GM12872 (cell line): ENCODE data around the gene ABR.

ENCODE experiments used
- CTCF ChIP-seq: IDR thresholded peaks from 3 replicates; pipeline ENCODE4 v1.5.1; 2011; ENCODE audit warnings: low read depth, mild to moderate bottlenecking, low read length, moderate library complexity; ENCODE audit not compliant: insufficient read depth

The ABR gene

GRCh38 chr17:1111599-1112443 lies 68.0 kb downstream of the ABR start:
- no peak for TF ChIP-seq CTCF

DNA sequence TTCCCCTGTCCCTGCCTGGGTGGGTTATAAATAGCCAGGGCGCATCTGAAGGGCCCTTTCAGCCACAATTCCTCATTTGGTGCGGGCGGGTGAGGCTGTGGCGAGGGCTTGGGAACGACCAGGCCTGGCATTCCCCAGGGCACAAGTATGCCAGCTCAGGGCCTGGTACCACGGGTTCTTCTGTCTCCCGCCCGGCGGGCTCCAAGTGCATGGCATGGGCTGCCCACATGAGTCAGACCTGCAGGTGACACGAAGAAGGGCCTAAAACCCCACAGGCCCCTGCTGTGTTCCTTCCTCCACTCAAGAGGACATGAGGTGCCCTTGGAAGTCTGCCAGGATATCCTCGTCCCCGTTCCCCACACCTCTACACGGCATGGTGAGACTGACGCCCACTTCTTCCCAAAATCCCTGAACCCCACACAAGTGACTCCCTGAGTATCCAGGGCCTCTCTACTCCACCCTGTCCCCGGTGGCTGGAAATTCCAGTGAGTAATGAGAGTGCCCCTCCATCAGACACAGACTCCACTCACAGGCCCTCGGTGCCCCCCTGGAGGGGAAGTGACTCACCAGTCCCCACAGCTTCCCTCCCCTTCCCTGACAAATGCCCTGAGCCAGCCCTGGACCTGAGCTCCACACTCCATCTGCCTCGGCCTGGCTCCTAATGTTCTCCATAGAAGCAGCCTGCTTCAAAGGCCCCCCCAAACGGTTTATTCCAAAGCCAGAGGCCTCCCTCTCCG lies 68.8 kb downstream of the ABR start:
- TF ChIP-seq CTCF = no peak

DNA sequence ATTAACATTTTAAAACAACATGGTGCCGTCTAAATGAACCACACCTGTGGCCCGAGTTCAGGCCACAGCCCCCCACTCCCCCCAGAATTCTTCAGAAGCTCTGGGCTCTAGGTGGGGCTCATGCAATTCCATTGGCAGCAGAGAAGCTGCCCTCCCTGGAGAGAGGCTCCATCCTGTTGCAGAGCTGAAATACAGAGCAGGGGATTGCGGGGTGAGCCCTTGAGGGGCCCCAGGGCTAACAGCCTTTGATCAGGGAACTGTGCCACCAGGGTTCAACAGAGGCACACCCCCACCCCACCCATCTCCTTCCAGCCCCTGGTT lies 69.3 kb downstream of the ABR start:
- TF ChIP-seq CTCF = no peak

DNA sequence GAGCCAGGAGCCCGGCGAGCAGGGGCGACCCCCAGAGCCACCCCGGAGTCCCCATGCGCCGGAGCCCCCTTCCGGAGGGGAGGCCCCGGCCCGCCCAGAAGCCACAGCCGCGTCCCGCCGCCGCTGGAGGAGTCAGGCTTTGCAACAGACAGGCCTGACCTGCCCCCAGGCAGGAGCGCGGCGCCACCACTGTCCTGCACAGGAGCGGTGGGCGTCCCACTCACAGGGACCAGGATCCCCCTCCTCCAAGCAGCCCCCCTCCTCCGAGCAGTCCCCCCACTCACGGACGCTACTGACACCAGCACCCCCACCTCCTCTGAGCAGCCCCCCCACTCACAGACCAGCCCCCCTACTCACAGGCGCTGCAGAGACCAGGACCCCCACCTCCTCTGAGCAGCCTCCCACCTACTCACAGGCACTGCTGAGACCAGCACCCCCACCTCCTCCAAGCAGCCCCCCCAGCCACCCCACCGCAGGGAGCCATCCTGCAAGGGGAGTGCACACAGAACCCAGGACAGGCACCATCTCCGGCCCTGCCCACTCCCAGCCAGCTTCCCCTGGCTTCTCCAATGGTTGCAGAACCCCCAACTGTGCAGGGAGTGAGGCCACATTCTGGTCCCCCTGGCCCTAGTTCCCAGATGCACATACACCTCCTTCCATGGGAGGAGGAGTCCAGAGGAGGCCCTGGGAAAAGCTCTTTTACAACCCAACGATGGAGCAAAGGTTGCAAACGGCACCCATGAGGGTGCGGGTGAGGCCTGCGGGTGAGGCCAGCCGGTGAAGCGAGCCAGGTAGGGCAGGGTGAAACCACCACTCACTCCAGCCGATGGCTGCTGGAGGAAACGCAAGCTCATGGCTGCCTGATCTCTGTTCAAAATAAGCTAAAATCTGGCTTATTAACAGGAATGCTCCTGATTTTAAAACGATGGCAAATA lies 69.9 kb downstream of the ABR start:
- TF ChIP-seq CTCF = no peak

DNA sequence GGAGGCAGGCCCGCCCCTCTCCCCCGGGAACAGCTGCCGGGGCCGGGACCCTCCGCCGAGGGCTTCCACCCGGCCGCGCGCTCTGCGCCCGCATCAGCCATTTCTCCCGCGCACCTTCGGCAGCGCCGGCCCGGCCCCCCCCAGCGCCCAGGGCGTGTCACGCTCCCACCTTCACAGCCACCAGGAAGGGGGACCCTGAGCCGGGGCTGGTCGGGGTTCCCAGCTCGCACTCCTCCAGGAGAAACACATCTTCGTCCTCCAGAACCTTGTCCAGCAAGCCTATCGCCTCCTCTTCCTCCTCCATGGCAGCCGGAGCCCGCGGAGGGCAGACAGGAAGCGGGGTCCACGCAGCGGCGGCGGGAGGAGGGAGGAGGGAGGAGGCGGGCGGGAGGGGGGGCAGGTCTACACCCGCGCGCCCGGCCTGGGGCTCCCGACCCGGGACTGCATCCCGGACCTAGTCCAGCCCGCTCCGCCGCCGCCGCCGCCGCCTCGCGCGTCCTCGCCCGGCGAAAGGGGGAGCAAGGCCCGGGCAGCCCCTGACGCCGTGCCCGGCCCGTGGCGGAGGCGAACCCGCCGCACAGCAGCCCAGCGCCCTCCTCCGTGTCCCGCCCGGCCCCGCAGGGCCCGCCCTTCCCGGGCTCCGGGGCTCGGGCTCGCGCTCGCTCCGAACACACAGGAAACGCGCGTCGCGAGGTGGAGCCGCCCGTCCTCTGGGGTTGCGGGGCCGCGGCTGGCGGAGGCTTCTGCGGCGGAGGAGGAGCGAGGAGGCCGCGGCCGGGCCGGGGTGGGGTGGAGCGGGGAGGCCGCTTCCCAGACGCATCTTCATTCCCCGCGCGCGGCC lies 70.8 kb downstream of the ABR start:
- TF ChIP-seq CTCF = no peak

GRCh38 chr17:1108478-1108764 lies 71.4 kb downstream of the ABR start:
- no peak for TF ChIP-seq CTCF
